ENCODE measurements around the gene TTC27.

The TTC27 gene

GRCh38 chr2:32641180-32641579, 13.3 kb downstream of the TTC27 start:
- H3K4me1 Mint-ChIP-seq, result no peaks in the 10 kb centered on the region
- H3K4me3 Mint-ChIP-seq, result no peak overlapping the region
- H3K27me3 Mint-ChIP-seq, result no peaks in the 10 kb centered on the region
- no peak overlapping the region for H3K27ac Mint-ChIP-seq
- no peaks in the 10 kb centered on the region for H3K9me3 Mint-ChIP-seq
- peaks cover 2% of the 10 kb centered on the region for H3K36me3 Mint-ChIP-seq

DNA sequence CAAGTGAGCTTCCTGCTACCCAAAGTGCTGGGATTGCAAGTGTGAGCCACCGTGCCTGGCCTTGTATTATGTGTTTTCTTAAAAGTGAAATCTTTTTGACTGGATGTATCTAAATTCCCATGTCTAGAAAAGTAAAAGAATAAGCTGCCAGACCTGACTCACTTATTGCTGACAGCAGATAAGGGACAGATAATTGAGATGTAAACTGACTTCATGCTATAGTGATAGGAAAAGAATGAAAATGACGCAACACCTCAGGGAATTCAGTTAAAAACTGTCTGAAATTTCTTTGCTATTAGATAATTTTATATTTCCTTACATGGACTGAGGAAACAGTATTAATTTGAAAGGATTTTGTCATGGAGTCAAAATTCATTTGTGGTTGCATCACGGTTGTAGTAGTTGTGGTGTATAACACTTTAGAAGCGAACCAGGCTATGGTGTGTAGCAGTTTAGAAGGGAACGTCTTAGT, 19.4 kb downstream of the TTC27 start:
- no peaks in the 10 kb centered on the region for H3K4me1 Mint-ChIP-seq
- H3K36me3 Mint-ChIP-seq, result peaks cover 21% of the 10 kb centered on the region
- H3K27me3 Mint-ChIP-seq, result no peaks in the 10 kb centered on the region
- H3K4me3 Mint-ChIP-seq, result no peak overlapping the region
- no peak overlapping the region for H3K27ac Mint-ChIP-seq
- H3K9me3 Mint-ChIP-seq, result no peaks in the 10 kb centered on the region

GRCh38 chr2:32652555-32653209, 24.8 kb downstream of the TTC27 start:
- H3K4me3 Mint-ChIP-seq, result no peak overlapping the region
- H3K4me1 Mint-ChIP-seq, result peaks cover 9% of the 10 kb centered on the region
- H3K36me3 Mint-ChIP-seq, result peaks cover 18% of the 10 kb centered on the region
- no peaks in the 10 kb centered on the region for H3K27me3 Mint-ChIP-seq
- H3K9me3 Mint-ChIP-seq, result no peaks in the 10 kb centered on the region
- H3K27ac Mint-ChIP-seq, result no peak overlapping the region

GRCh38 chr2:32656069-32656468, 28.2 kb downstream of the TTC27 start:
- no peak overlapping the region for H3K27ac Mint-ChIP-seq

GRCh38 chr2:32663864-32664263, 36.0 kb downstream of the TTC27 start:
- Mint-ChIP-seq H3K9me3 (no peaks in the 10 kb centered on the region), H3K27ac (no peak overlapping the region), H3K27me3 (no peaks in the 10 kb centered on the region)

More at GRCh38 chr2:32656069-32656468, 28.2 kb downstream of the TTC27 start:
- H3K4me3 Mint-ChIP-seq, result no peak overlapping the region
- no peaks in the 10 kb centered on the region for H3K9me3 Mint-ChIP-seq
- no peaks in the 10 kb centered on the region for H3K27me3 Mint-ChIP-seq
- peaks cover 14% of the 10 kb centered on the region for H3K4me1 Mint-ChIP-seq
- H3K36me3 Mint-ChIP-seq, result peaks cover 24% of the 10 kb centered on the region

GRCh38 chr2:32666704-32667103, 38.9 kb downstream of the TTC27 start:
- peaks cover 11% of the 10 kb centered on the region for H3K4me1 Mint-ChIP-seq
- peaks cover 20% of the 10 kb centered on the region for H3K36me3 Mint-ChIP-seq
- no peak overlapping the region for H3K27ac Mint-ChIP-seq
- H3K27me3 Mint-ChIP-seq, result no peaks in the 10 kb centered on the region
- H3K4me3 Mint-ChIP-seq, result no peak overlapping the region
- no peaks in the 10 kb centered on the region for H3K9me3 Mint-ChIP-seq

More at GRCh38 chr2:32663864-32664263, 36.0 kb downstream of the TTC27 start:
- peaks cover 23% of the 10 kb centered on the region for H3K4me1 Mint-ChIP-seq
- no peak overlapping the region for H3K4me3 Mint-ChIP-seq
- peaks cover 29% of the 10 kb centered on the region for H3K36me3 Mint-ChIP-seq

DNA sequence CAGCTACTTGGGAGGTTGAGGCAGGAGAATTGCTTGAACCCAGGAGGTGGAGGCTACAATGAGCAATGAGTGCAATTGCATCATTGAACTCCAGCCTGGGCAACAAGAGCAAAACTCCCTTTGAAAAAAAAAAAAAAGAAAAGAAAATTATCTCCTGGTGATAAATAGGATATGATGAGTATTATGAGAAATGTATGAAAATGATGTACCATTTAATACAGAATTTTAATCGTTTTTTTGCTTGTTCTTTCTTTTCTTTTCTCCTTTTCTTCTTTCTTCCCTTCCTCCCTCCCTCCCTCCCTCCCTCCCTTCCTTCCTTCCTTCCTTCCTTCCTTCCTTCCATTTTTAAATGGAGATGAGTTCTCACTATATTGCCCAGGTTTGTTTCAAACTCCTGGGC, 40.4 kb downstream of the TTC27 start:
- H3K27ac Mint-ChIP-seq, result no peak overlapping the region
- peaks cover 20% of the 10 kb centered on the region for H3K36me3 Mint-ChIP-seq
- no peaks in the 10 kb centered on the region for H3K9me3 Mint-ChIP-seq
- no peaks in the 10 kb centered on the region for H3K4me1 Mint-ChIP-seq
- no peak overlapping the region for H3K4me3 Mint-ChIP-seq
- H3K27me3 Mint-ChIP-seq, result no peaks in the 10 kb centered on the region

GRCh38 chr2:32671885-32672533, 44.2 kb downstream of the TTC27 start:
- H3K9me3 Mint-ChIP-seq, result no peaks in the 10 kb centered on the region
- H3K27me3 Mint-ChIP-seq, result no peaks in the 10 kb centered on the region
- H3K36me3 Mint-ChIP-seq, result peaks cover 22% of the 10 kb centered on the region
- no peaks in the 10 kb centered on the region for H3K4me1 Mint-ChIP-seq
- no peak overlapping the region for H3K27ac Mint-ChIP-seq
- no peak overlapping the region for H3K4me3 Mint-ChIP-seq

DNA sequence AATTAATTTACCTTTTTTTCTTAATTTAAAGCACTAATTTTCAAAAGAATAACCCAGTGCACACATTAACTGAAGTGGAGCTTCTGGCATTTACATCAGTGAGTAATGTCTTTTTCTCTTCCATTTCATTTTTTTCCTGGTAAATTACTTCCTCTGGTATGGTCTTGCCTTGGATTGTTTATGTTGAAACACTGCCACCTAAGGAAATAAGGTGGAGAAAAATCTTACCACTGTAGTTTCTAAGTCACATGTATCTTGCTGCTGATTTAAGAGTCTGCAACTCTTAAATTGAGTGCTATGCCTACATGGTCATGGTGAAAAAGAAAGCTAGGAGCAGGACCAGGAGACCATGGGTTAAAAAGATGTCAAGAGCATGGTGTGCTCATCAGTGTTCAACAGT, 51.0 kb downstream of the TTC27 start:
- H3K4me1 Mint-ChIP-seq, result no peaks in the 10 kb centered on the region
- H3K4me3 Mint-ChIP-seq, result no peak overlapping the region
- H3K27ac Mint-ChIP-seq, result no peak overlapping the region

GRCh38 chr2:32680942-32681341, 53.1 kb downstream of the TTC27 start:
- Mint-ChIP-seq H3K9me3 (no peaks in the 10 kb centered on the region), H3K4me1 (no peaks in the 10 kb centered on the region), H3K36me3 (peaks cover 20% of the 10 kb centered on the region), H3K27ac (no peak overlapping the region), H3K4me3 (no peak overlapping the region), H3K27me3 (no peaks in the 10 kb centered on the region)

More for the DNA sequence above, 51.0 kb downstream of the TTC27 start:
- Mint-ChIP-seq H3K9me3 (no peaks in the 10 kb centered on the region), H3K27me3 (no peaks in the 10 kb centered on the region), H3K36me3 (peaks cover 23% of the 10 kb centered on the region)

DNA sequence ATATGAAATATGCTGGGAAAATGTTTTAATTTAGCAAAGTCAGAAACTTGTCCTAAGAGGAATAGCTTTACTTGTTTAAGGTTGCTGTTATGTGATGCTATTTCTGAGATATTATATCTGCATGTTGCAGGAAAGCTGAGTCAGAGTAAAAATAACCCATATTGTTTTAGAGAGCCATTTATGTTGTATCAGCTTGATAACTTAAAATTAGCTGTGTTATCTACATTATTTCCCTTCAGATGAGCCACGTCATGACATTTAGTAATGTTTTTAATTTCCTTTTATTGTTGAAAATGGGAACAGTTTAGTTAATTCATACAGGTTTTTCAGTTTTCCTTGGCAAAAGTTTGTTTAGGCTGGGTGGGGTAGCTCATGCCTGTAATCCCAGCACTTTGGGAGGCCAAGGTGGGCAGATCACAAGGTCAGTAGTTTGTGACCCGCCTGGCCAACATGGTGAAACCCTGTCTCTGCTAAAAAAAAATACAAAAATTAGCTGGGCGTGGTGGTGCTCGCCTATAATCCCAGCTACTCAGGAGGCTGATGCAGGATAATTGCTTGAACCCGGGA, 55.8 kb downstream of the TTC27 start:
- H3K36me3 Mint-ChIP-seq, result peaks cover 23% of the 10 kb centered on the region

DNA sequence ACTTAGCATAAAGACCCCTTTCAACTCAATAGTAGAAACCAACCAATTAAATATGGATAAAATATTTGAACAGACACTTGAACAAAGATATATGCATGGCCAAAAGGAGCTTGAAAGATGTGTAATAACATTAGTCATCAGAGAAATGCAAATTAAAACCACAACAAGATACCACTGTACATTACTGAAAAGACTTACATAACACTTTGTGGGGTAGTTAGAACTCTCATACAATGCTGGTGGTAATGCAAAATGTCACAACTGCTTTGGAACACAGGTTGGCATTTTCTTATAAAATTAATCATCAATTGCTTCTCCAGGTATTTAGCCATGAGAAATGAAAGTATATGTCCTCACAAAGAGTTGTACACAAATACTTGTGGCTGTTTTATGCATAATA, 60.7 kb downstream of the TTC27 start:
- no peaks in the 10 kb centered on the region for H3K27me3 Mint-ChIP-seq
- H3K4me1 Mint-ChIP-seq, result peaks cover 10% of the 10 kb centered on the region
- H3K9me3 Mint-ChIP-seq, result no peaks in the 10 kb centered on the region
- peaks cover 18% of the 10 kb centered on the region for H3K36me3 Mint-ChIP-seq
- no peak overlapping the region for H3K4me3 Mint-ChIP-seq
- H3K27ac Mint-ChIP-seq, result no peak overlapping the region

More for the DNA sequence above, 55.8 kb downstream of the TTC27 start:
- Mint-ChIP-seq H3K27ac (no peak overlapping the region), H3K4me3 (no peak overlapping the region), H3K4me1 (peaks cover 5% of the 10 kb centered on the region), H3K9me3 (no peaks in the 10 kb centered on the region), H3K27me3 (no peaks in the 10 kb centered on the region)

- H3K4me1 Mint-ChIP-seq, result peaks cover 10% of the 10 kb centered on the region
- no peaks in the 10 kb centered on the region for H3K9me3 Mint-ChIP-seq
- no peaks in the 10 kb centered on the region for H3K27me3 Mint-ChIP-seq
- peaks cover 16% of the 10 kb centered on the region for H3K36me3 Mint-ChIP-seq
- no peak overlapping the region for H3K27ac Mint-ChIP-seq
- H3K4me3 Mint-ChIP-seq, result no peak overlapping the region
These were observed 63.8 kb downstream of the TTC27 start for GRCh38 chr2:32691678-32692077.

DNA sequence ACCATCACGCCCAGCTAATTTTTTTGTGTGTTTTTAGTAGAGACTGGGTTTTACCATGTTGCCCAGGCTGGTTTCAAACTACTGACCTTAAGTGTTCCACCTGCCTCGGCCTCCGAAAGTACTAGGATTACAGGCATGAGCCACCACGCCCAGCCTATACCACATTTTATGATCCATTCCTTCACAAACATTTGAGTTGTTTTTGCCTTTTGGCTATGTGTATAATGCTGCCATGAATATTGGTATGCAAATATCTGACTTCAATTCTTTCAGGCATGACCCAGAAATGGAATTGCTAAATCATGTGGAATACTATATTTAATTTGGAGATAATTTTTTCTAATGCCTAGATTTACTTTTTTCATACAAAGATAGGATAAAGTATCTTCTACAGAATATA, 68.6 kb downstream of the TTC27 start:
- H3K36me3 Mint-ChIP-seq, result peaks cover 7% of the 10 kb centered on the region
- H3K4me1 Mint-ChIP-seq, result peaks cover 4% of the 10 kb centered on the region
- no peak overlapping the region for H3K4me3 Mint-ChIP-seq
- H3K27ac Mint-ChIP-seq, result no peak overlapping the region
- H3K27me3 Mint-ChIP-seq, result no peaks in the 10 kb centered on the region
- H3K9me3 Mint-ChIP-seq, result no peaks in the 10 kb centered on the region

DNA sequence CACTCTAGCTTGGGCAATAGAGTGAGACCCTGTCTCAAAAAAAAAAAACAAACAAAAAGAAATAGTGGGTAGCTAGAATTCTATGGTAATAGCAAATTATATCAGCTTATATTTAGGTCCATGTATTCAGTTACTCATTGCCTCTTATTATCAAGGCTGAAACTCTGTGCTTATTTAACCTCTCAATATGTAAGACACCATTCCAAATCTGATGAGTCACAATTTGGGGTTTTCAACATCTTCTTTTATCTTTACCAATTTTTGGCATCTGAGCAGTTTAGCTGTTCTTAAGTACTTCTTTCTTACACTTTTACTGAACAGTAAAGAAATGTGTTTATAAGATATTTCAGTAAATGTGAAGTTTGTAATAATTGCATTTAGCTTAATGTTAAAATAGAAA, 69.3 kb downstream of the TTC27 start:
- Mint-ChIP-seq H3K27me3 (no peaks in the 10 kb centered on the region), H3K27ac (no peak overlapping the region), H3K9me3 (no peaks in the 10 kb centered on the region), H3K36me3 (peaks cover 7% of the 10 kb centered on the region), H3K4me3 (no peak overlapping the region), H3K4me1 (peaks cover 4% of the 10 kb centered on the region)

DNA sequence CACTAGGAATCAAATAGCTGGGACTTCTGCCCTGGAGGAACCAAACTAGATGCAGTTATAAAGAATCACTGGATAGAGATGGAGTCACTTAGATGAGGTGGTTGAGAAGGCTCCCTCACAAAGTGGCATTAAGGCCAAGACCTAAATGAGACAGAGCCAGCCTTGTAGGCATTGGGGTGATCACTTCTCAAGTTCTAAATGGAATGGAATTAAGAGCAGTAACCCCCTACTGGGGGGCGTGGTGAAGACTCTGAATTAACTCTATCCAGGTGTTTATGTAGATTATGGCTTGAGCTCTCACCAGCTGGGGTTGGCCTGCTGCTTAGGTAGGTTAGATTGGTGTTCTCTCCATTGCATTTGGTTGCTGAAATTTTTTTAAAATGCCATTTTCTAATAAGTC, 71.3 kb downstream of the TTC27 start:
- Mint-ChIP-seq H3K27me3 (no peaks in the 10 kb centered on the region), H3K27ac (no peak overlapping the region), H3K4me1 (peaks cover 4% of the 10 kb centered on the region), H3K36me3 (peaks cover 14% of the 10 kb centered on the region), H3K4me3 (no peak overlapping the region), H3K9me3 (no peaks in the 10 kb centered on the region)
